ENCODE results near the gene IL33. TPM values are rescaled to one million over a fixed set of nuclear protein-coding genes. Genes with fewer than 3 reads are reported as not detected.

The IL33 gene
- polyA plus RNA-seq, 1 donor from 2014 or later = not detected

DNA sequence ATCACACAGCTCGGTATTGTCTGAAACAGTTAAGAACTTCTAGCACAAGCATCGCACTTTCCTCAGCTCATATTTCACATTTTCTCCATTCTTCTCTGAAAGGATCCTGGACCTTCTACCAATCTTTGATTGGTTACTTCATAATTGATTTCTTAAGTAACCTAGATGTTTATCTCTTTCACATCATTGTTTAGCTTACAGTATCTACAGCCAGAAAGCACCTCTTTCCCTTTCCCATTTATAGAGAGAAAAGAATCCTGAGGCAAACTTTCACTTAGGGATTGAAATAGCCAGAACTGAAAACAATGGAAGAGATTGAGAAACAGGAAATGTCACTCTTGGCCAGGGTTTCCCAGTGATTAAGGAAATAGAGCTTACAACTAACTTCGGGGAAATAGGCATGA is 2.5 kb downstream of the IL33 start:
- Histone ChIP-seq H3K27me3 (ENCODE audit: insufficient read depth, low read depth, low read length) (no peaks in the 10 kb centered on the region), H4K20me1 (ENCODE audit: insufficient read depth) (no peaks in the 10 kb centered on the region), H3K36me3 (ENCODE audit: insufficient read depth, low read length) (no peaks in the 10 kb centered on the region), H3F3A (ENCODE audit: insufficient read depth, low read length, poor library complexity, severe bottlenecking) (no peaks in the 10 kb centered on the region), H3K9me3 (ENCODE audit: low read length) (no peaks in the 10 kb centered on the region), H3K4me3 (ENCODE audit: low read length) (no peak overlapping the region), H3K9me2 (ENCODE audit: insufficient read depth, low read length) (no peaks in the 10 kb centered on the region), H2AFZ (ENCODE audit: low read depth, low read length) (no peak overlapping the region), H3K9ac (ENCODE audit: low read length) (no peak overlapping the region), H3K27ac (ENCODE audit: low read length) (no peak overlapping the region), H3K79me2 (replicated peaks; ENCODE audit: insufficient read depth, low read length) (no peaks in the 10 kb centered on the region), H3K4me2 (ENCODE audit: low read length) (no peak overlapping the region)
- TF ChIP-seq EZH2 (IDR thresholded peaks at IDR 0.05; ENCODE audit: borderline replicate concordance, insufficient read depth, low read length, poor library complexity, severe bottlenecking) = no peak
- TF ChIP-seq, protein P1, sequence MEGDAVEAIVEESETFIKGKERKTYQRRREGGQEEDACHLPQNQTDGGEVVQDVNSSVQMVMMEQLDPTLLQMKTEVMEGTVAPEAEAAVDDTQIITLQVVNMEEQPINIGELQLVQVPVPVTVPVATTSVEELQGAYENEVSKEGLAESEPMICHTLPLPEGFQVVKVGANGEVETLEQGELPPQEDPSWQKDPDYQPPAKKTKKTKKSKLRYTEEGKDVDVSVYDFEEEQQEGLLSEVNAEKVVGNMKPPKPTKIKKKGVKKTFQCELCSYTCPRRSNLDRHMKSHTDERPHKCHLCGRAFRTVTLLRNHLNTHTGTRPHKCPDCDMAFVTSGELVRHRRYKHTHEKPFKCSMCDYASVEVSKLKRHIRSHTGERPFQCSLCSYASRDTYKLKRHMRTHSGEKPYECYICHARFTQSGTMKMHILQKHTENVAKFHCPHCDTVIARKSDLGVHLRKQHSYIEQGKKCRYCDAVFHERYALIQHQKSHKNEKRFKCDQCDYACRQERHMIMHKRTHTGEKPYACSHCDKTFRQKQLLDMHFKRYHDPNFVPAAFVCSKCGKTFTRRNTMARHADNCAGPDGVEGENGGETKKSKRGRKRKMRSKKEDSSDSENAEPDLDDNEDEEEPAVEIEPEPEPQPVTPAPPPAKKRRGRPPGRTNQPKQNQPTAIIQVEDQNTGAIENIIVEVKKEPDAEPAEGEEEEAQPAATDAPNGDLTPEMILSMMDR (IDR thresholded peaks at IDR 0.05; ENCODE audit: poor library complexity, severe bottlenecking) = no peak
- no peak for TF ChIP-seq POLR2AphosphoS5 (IDR thresholded peaks at IDR 0.05)
- TF ChIP-seq, protein P2, sequence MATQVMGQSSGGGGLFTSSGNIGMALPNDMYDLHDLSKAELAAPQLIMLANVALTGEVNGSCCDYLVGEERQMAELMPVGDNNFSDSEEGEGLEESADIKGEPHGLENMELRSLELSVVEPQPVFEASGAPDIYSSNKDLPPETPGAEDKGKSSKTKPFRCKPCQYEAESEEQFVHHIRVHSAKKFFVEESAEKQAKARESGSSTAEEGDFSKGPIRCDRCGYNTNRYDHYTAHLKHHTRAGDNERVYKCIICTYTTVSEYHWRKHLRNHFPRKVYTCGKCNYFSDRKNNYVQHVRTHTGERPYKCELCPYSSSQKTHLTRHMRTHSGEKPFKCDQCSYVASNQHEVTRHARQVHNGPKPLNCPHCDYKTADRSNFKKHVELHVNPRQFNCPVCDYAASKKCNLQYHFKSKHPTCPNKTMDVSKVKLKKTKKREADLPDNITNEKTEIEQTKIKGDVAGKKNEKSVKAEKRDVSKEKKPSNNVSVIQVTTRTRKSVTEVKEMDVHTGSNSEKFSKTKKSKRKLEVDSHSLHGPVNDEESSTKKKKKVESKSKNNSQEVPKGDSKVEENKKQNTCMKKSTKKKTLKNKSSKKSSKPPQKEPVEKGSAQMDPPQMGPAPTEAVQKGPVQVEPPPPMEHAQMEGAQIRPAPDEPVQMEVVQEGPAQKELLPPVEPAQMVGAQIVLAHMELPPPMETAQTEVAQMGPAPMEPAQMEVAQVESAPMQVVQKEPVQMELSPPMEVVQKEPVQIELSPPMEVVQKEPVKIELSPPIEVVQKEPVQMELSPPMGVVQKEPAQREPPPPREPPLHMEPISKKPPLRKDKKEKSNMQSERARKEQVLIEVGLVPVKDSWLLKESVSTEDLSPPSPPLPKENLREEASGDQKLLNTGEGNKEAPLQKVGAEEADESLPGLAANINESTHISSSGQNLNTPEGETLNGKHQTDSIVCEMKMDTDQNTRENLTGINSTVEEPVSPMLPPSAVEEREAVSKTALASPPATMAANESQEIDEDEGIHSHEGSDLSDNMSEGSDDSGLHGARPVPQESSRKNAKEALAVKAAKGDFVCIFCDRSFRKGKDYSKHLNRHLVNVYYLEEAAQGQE (IDR thresholded peaks at IDR 0.05; ENCODE audit: borderline replicate concordance) = no peak
- TF ChIP-seq TAF1 (IDR thresholded peaks at IDR 0.05; ENCODE audit: low read depth) = no peak
- no peak for TF ChIP-seq RAD21 (conservative IDR thresholded peaks at IDR 0.05)
- TF ChIP-seq MXI1 (conservative IDR thresholded peaks at IDR 0.05; ENCODE audit: poor library complexity, severe bottlenecking) = no peak

DNA sequence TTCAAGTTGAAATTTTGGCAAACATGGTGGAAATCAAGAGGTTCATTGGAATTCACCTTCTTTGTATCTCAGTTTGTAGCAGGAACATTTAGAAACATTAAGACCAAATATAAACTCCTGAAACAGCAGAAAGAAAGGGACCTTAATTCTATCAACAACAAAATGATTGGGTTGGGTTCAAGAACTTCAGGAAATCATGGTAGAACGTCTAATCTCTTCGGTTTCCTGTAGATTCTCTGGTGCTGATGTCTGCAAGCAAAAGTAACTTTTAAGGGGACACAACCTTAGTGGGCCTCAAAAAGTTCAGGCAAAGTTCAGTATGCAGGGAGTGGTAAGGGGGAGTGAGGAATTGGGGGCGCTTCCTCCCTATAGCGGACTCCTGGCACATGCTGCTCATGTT is 3.4 kb downstream of the IL33 start:
- Histone ChIP-seq H3K27ac (ENCODE audit: low read length) (no peak overlapping the region), H3K79me2 (replicated peaks; ENCODE audit: insufficient read depth, low read length) (no peaks in the 10 kb centered on the region), H3F3A (ENCODE audit: insufficient read depth, low read length, poor library complexity, severe bottlenecking) (no peaks in the 10 kb centered on the region), H3K4me2 (ENCODE audit: low read length) (no peak overlapping the region), H2AFZ (ENCODE audit: low read depth, low read length) (no peak overlapping the region), H3K36me3 (ENCODE audit: insufficient read depth, low read length) (no peaks in the 10 kb centered on the region), H3K9ac (ENCODE audit: low read length) (no peak overlapping the region), H4K20me1 (ENCODE audit: insufficient read depth) (no peaks in the 10 kb centered on the region), H3K4me3 (ENCODE audit: low read length) (no peak overlapping the region), H3K9me2 (ENCODE audit: insufficient read depth, low read length) (no peaks in the 10 kb centered on the region), H3K9me3 (ENCODE audit: low read length) (no peaks in the 10 kb centered on the region), H3K27me3 (ENCODE audit: insufficient read depth, low read depth, low read length) (no peaks in the 10 kb centered on the region)
- TF ChIP-seq EZH2 (IDR thresholded peaks at IDR 0.05; ENCODE audit: borderline replicate concordance, insufficient read depth, low read length, poor library complexity, severe bottlenecking) (no peak), SMC3 (conservative IDR thresholded peaks at IDR 0.05; ENCODE audit: poor library complexity) (no peak), MXI1 (conservative IDR thresholded peaks at IDR 0.05; ENCODE audit: poor library complexity, severe bottlenecking) (no peak), EP300 (conservative IDR thresholded peaks at IDR 0.05; ENCODE audit: poor library complexity, severe bottlenecking) (no peak), POLR2AphosphoS5 (IDR thresholded peaks at IDR 0.05) (no peak), RAD21 (conservative IDR thresholded peaks at IDR 0.05) (no peak), TAF1 (IDR thresholded peaks at IDR 0.05; ENCODE audit: low read depth) (no peak)
- TF ChIP-seq, protein P2 (IDR thresholded peaks at IDR 0.05; ENCODE audit: borderline replicate concordance) = no peak
- TF ChIP-seq, protein P1 (IDR thresholded peaks at IDR 0.05; ENCODE audit: poor library complexity, severe bottlenecking) = no peak
